ENCODE measurements around the gene DGKB.

- no peak for TF ChIP-seq CTCF (IDR thresholded peaks at IDR 0.05)
- no peak for TF ChIP-seq POLR2A (IDR thresholded peaks at IDR 0.05)
Observed at GRCh38 chr7:14377646-14378266, 524.8 kb downstream of the DGKB start.
